GM12878 (cell line): ENCODE data around the gene SLC9A7. TPM values are rescaled to one million over a fixed set of nuclear protein-coding genes. Genes with fewer than 3 reads are reported as not detected.

Experiments used
- ATAC-seq: fragments of 200-7000 bp; cut with Tn5 transposase; 3 replicates; pipeline ENCODE4 v1.9.1; 2020; ENCODE audit warnings: mild to moderate bottlenecking, moderate library complexity
- BruUV-seq: library from RNA; stranded (reverse); fragments of 400-500 nt; replicated peaks from 2 replicates; lab custom pipeline; 2021; lab: Mats Ljungman, UMichigan
- CTCF ChIA-PET: fragments of 300-600 bp; sonication (Branson Sonifier 250); formaldehyde crosslinking; extraction: SDS; loops from one replicate; lab custom pipeline; 2021; ENCODE audit warnings: inconsistent platforms; lab: Yijun Ruan, JAX
- POLR2A ChIA-PET: fragments of 350-600 bp; formaldehyde crosslinking; extraction: SDS; loops from one replicate; lab custom pipeline; 2021; ENCODE audit warnings: inconsistent platforms; lab: Charles Lee
- RAD21 ChIA-PET: fragments of 300-600 bp; sonication (Branson Sonifier 250); formaldehyde crosslinking; loops from one replicate; lab custom pipeline; 2023; ENCODE audit warnings: antibody characterized with exemption; ENCODE audit not compliant: unreplicated experiment; lab: Charles Lee
- SMC1A ChIA-PET: fragments of 300-600 bp; sonication (Branson Sonifier 250); formaldehyde crosslinking; loops from one replicate; lab custom pipeline; 2023; ENCODE audit not compliant: unreplicated experiment, uncharacterized antibody; lab: Charles Lee
- DNase-seq: peaks from one replicate; pipeline ENCODE4 v3.0.0-alpha.2; 2011; ENCODE audit warnings: low read depth, low spot score
- FAIRE-seq: peaks from 3 replicates; lab custom pipeline; 2011; peaks lifted over from hg19 to GRCh38; lab: Jason Lieb, UNC
- H2AFZ ChIP-seq: 2 replicates; pipeline ENCODE4 v1.6.0; 2011; ENCODE audit warnings: low read depth, low read length, control low read depth; ENCODE audit not compliant: control insufficient read depth
- H3K27ac ChIP-seq: 2 replicates; pipeline ENCODE4 v1.5.1; 2011; ENCODE audit warnings: control low read depth; ENCODE audit not compliant: control insufficient read depth, insufficient read depth
- H3K27me3 ChIP-seq, 2 experiments: replicated peaks in 1 of 2; 2 replicates each; pipeline versions ENCODE4 v1.6.0 to v1.6.1; 2011; ENCODE audit warnings: low read length in 1 of 2; ENCODE audit not compliant: control insufficient read depth in 2 of 2, insufficient read depth in 2 of 2
- H3K36me3 ChIP-seq, 2 experiments: 2 replicates each; pipeline ENCODE4 v1.5.1; 2011; ENCODE audit warnings: low read length in 1 of 2; ENCODE audit not compliant: control insufficient read depth in 2 of 2, insufficient read depth in 2 of 2
- H3K4me1 ChIP-seq: 2 replicates; pipeline ENCODE4 v1.6.1; 2011; ENCODE audit warnings: mild to moderate bottlenecking, low read length, moderate library complexity, mixed read lengths; ENCODE audit not compliant: control insufficient read depth, insufficient read depth
- H3K4me2 ChIP-seq: 2 replicates; pipeline ENCODE4 v1.6.0; 2011; ENCODE audit warnings: control low read depth; ENCODE audit not compliant: control insufficient read depth, insufficient read depth
- H3K4me3 ChIP-seq: fragments of 200-600 bp; sonication (generic); 2 replicates; pipeline ENCODE4 v1.5.1; 2016
- H3K79me2 ChIP-seq: 2 replicates; pipeline ENCODE4 v1.6.0; 2011; ENCODE audit warnings: low read length; ENCODE audit not compliant: control insufficient read depth, insufficient read depth
- H3K9ac ChIP-seq: 2 replicates; pipeline ENCODE4 v1.8.0; 2011; ENCODE audit warnings: low read length, control low read depth, mixed read lengths; ENCODE audit not compliant: control insufficient read depth, insufficient read depth
- H3K9me3 ChIP-seq: replicated peaks from 3 replicates; pipeline ENCODE4 v1.5.1; 2011; ENCODE audit warnings: mild to moderate bottlenecking, low read length; ENCODE audit not compliant: control insufficient read depth, insufficient read depth
- H4K20me1 ChIP-seq: 2 replicates; pipeline ENCODE4 v1.6.0; 2011; ENCODE audit not compliant: control insufficient read depth, insufficient read depth
- RAD21 ChIP-seq: IDR thresholded peaks from 2 replicates; pipeline ENCODE4 v1.6.1; 2011; ENCODE audit warnings: mild to moderate bottlenecking, low read depth, low read length, moderate library complexity; ENCODE audit not compliant: insufficient read depth
- SIN3A ChIP-seq: IDR thresholded peaks from 2 replicates; pipeline ENCODE4 v1.6.1; 2012; ENCODE audit warnings: low read depth, low read length, improper control_type of control experiment
- SMC3 ChIP-seq: IDR thresholded peaks from 2 replicates; pipeline ENCODE4 v1.6.1; 2011; ENCODE audit warnings: low read length, improper control_type of control experiment, borderline replicate concordance
- WGBS: methylation state at CpG from one replicate; pipeline ENCODE4 v1.1.6; 2016; ENCODE audit warnings: low lambda C conversion rate; ENCODE audit not compliant: insufficient replicate concordance, insufficient coverage; ENCODE audit errors: missing lambda C conversion rate; 5-methylcytosine and 5-hydroxymethylcytosine counted together
- in situ Hi-C: fragments of 300-500 bp; cut with MboI; formaldehyde crosslinking; loops from 9 replicates; pipeline ENCODE4 v1.14.3; 2018; ENCODE audit warnings: mixed read lengths
- intact Hi-C: fragments of 100-400 bp; cut with micrococcal nuclease; formaldehyde crosslinking; loops from one replicate; pipeline ENCODE4 v1.14.2; 2022; ENCODE audit not compliant: unreplicated experiment
- polyA plus RNA-seq, 11 experiments: library from polyadenylated mRNA; depleted of rRNA in 4 of 11; unstranded in 6 of 11; stranded (reverse) in 5 of 11; fragments of >200 nt; fragmentation: Nextera tagmentation in 4 of 11; fragmentation: Illumina TruSeq in 1 of 11; extraction: Ambion mirVana in 4 of 11; extraction: Trizol in 1 of 11; gene quantifications; 1 replicate in 1 of 11; 2 replicates in 10 of 11; pipeline versions ENCODE4 v1.2.1 to v1.2.3, GENCODE V29; 2011 to 2016; ENCODE audit warnings: inconsistent platforms in 2 of 11, missing spikeins in 2 of 11, low read depth in 1 of 11
- total RNA-seq, 4 experiments: library from RNA; depleted of rRNA in 3 of 4; stranded (reverse); fragments of >200 nt in 3 of 4; fragmentation: Illumina TruSeq in 1 of 4; extraction: Trizol in 1 of 4; gene quantifications; 2 replicates each; pipeline versions ENCODE4 v1.2.1 to v1.2.3, GENCODE V29; 2013 to 2021
- TF ChIP-seq, protein P1 (sequence below), 3 experiments: IDR thresholded peaks in 2 of 3; conservative IDR thresholded peaks in 1 of 3; 2 replicates each; pipeline ENCODE4 v1.5.1; 2011; ENCODE audit warnings: low read depth in 3 of 3, low read length in 3 of 3, mild to moderate bottlenecking in 3 of 3, control low read depth in 2 of 3, moderate library complexity in 2 of 3, inconsistent platforms in 1 of 3, mixed read lengths in 1 of 3; ENCODE audit not compliant: control insufficient read depth in 2 of 3, insufficient read depth in 1 of 3; ENCODE audit errors: extremely low read depth in 1 of 3

SLC9A7 gene
- total and polyA plus RNA-seq, 10 of the 15 experiments (the other 5 are each of a cell fraction or from before 2014, with no cell fraction given) = 5.0 to 62.8 (median 30.5) TPM

DNA sequence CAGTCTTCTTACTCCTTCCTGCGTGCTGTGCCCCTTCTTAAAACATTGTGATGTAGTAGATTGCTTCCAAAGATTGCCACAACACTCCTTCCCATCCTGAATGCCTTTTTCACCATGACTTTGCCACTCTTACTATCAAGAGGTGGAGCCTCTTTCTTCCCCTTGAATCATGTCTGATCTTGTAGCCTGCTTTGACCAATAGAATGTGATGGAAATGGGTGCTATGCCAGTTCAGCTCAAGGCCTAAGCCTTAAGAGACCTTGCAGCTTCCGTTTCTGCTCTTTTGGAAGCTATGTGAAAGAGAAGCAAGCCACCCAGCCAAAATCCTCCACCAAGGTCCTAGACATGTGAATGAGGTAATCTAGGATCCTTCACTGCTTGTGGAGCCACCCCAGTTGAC lies 46.4 kb upstream of the SLC9A7 start (continued):
- TF ChIP-seq, protein P1, sequence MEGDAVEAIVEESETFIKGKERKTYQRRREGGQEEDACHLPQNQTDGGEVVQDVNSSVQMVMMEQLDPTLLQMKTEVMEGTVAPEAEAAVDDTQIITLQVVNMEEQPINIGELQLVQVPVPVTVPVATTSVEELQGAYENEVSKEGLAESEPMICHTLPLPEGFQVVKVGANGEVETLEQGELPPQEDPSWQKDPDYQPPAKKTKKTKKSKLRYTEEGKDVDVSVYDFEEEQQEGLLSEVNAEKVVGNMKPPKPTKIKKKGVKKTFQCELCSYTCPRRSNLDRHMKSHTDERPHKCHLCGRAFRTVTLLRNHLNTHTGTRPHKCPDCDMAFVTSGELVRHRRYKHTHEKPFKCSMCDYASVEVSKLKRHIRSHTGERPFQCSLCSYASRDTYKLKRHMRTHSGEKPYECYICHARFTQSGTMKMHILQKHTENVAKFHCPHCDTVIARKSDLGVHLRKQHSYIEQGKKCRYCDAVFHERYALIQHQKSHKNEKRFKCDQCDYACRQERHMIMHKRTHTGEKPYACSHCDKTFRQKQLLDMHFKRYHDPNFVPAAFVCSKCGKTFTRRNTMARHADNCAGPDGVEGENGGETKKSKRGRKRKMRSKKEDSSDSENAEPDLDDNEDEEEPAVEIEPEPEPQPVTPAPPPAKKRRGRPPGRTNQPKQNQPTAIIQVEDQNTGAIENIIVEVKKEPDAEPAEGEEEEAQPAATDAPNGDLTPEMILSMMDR (IDR thresholded peaks at IDR 0.05 in 2 of 3, conservative IDR thresholded peaks at IDR 0.05 in 1 of 3; ENCODE audit: control insufficient read depth in 2 of 3, extremely low read depth in 1 of 3, insufficient read depth in 1 of 3, low read depth in 3 of 3, low read length in 3 of 3) = no peak
- TF ChIP-seq, all 136 proteins: peak for 0

DNA sequence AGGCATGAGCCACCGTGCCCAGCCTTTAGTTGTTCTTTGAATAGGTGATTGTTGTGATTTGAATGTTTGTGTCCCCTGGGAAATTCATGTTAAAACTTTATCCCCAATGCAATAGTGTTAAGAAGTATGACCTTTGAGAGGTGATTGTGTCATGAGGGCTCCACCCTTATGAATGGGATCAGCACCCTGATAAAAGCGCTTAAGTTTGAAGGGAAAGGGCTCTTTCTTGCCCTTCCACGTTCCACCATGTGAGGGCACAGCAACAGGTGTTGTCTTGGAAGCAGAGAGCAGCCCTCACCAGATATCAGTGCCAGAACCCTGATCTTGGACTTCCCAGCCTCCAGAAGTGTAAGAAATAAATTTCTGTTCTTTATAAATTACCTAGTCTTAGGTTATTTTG lies 44.2 kb upstream of the SLC9A7 start:
- in situ Hi-C loops = no loop called here

More for the DNA sequence above, 44.2 kb upstream of the SLC9A7 start:
- no peaks in the 10 kb centered on the region for H4K20me1 ChIP-seq
- H3K27ac ChIP-seq = no peak overlapping the region
- no peaks in the 10 kb centered on the region; a peak in 1 of 4 replicates for H3K27me3 ChIP-seq
- H3K4me3 ChIP-seq = no peak overlapping the region
- H3K79me2 ChIP-seq = no peaks in the 10 kb centered on the region
- H3K4me1 ChIP-seq = no peaks in the 10 kb centered on the region
- FAIRE-seq = no peak
- no peak overlapping the region for H3K4me2 ChIP-seq
- ChIA-PET CTCF (interaction anchor here (1.0 to 1.3 kb wide), 3 partner anchors 100 to 228 kb away, joined by 3 to 4 read pairs (median 3); no protein-coding TSS in a partner anchor), POLR2A (no interaction called here), SMC1A (no interaction called here), RAD21 (no interaction called here)
- ATAC-seq = peak; percentile 53
- DNase-seq = no peak
- WGBS = 31% methylated on average over 3 of the region's 3 CpGs
- no peak overlapping the region for H2AFZ ChIP-seq
- intact Hi-C loops = loop anchor here (1.0 to 10.0 kb wide), 3 partner anchors 176 to 292 kb away; no protein-coding TSS in a partner anchor
- TF ChIP-seq, protein P1 (IDR thresholded peaks at IDR 0.05 in 2 of 3, conservative IDR thresholded peaks at IDR 0.05 in 1 of 3; ENCODE audit: control insufficient read depth in 2 of 3, extremely low read depth in 1 of 3, insufficient read depth in 1 of 3, low read depth in 3 of 3, low read length in 3 of 3) = peak; percentile 27 to 37 (median 34); a peak in 4 of 6 replicates
- TF ChIP-seq SMC3 (peak; percentile 39; the same call in 1 of the 2 replicates), RAD21 (peak; percentile 38; the same call in 1 of the 2 replicates), SIN3A (no peak)
- no peak overlapping the region for H3K9ac ChIP-seq
- H3K9me3 ChIP-seq = no peaks in the 10 kb centered on the region
- H3K36me3 ChIP-seq = no peaks in the 10 kb centered on the region
- BruUV-seq = no TSS peak
